ENCODE data around the gene ACKR1. TPM values are rescaled to one million over a fixed set of nuclear protein-coding genes. Genes with fewer than 3 reads are reported as not detected.

Gene ACKR1
- total RNA-seq, 2 experiments from 2014 or later: not detected

- Mint-ChIP-seq H3K27me3 (peaks cover 62% of the 10 kb centered on the region), H3K36me3 (no peaks in the 10 kb centered on the region), H3K9me3 (ENCODE audit: low read depth) (no peaks in the 10 kb centered on the region), H3K4me1 (peaks cover 3% of the 10 kb centered on the region), H3K27ac (no peak overlapping the region), H3K4me3 (no peak overlapping the region)
- DNase-seq: peak; percentile 65
- CTCF ChIA-PET: interaction anchor here (0.6 kb wide), 1 partner anchor 622 kb away, joined by 3 read pairs; no protein-coding TSS in a partner anchor
- peak; percentile 66 for ATAC-seq
Measured at GRCh38 chr1:159177272-159177907, 27.3 kb upstream of the ACKR1 start.

GRCh38 chr1:159179906-159180305, 24.8 kb upstream of the ACKR1 start:
- Mint-ChIP-seq H3K4me3 (no peak overlapping the region), H3K9me3 (ENCODE audit: low read depth) (no peaks in the 10 kb centered on the region), H3K27ac (no peak overlapping the region), H3K27me3 (peaks cover 52% of the 10 kb centered on the region), H3K36me3 (no peaks in the 10 kb centered on the region), H3K4me1 (peaks cover 3% of the 10 kb centered on the region)
- CTCF ChIA-PET: no interaction called here
- DNase-seq (no peak), ATAC-seq (no peak)

- H3K4me1 Mint-ChIP-seq: peaks cover 3% of the 10 kb centered on the region
- ATAC-seq (no peak), DNase-seq (no peak)
- no peaks in the 10 kb centered on the region for H3K9me3 Mint-ChIP-seq (ENCODE audit: low read depth)
- no peak overlapping the region for H3K4me3 Mint-ChIP-seq
- CTCF ChIA-PET: no interaction called here
- H3K27ac Mint-ChIP-seq: no peak overlapping the region
- no peaks in the 10 kb centered on the region for H3K36me3 Mint-ChIP-seq
- peaks cover 54% of the 10 kb centered on the region for H3K27me3 Mint-ChIP-seq
Measured at GRCh38 chr1:159180516-159180915, 24.2 kb upstream of the ACKR1 start.

GRCh38 chr1:159181328-159182024, 23.2 kb upstream of the ACKR1 start:
- Mint-ChIP-seq H3K27me3 (peaks cover 57% of the 10 kb centered on the region), H3K9me3 (ENCODE audit: low read depth) (no peaks in the 10 kb centered on the region), H3K4me3 (no peak overlapping the region), H3K4me1 (peaks cover 3% of the 10 kb centered on the region), H3K27ac (no peak overlapping the region), H3K36me3 (no peaks in the 10 kb centered on the region)
- DNase-seq: no peak
- CTCF ChIA-PET: no interaction called here
- no peak for ATAC-seq

GRCh38 chr1:159184201-159184600, 20.5 kb upstream of the ACKR1 start:
- H3K9me3 Mint-ChIP-seq (ENCODE audit: low read depth): no peaks in the 10 kb centered on the region
- CTCF ChIA-PET: no interaction called here
- no peaks in the 10 kb centered on the region for H3K4me1 Mint-ChIP-seq
- H3K36me3 Mint-ChIP-seq: no peaks in the 10 kb centered on the region
- H3K4me3 Mint-ChIP-seq: no peak overlapping the region
- peaks cover 81% of the 10 kb centered on the region for H3K27me3 Mint-ChIP-seq
- DNase-seq: no peak
- no peak for ATAC-seq
- H3K27ac Mint-ChIP-seq: no peak overlapping the region

GRCh38 chr1:159185121-159185520, 19.6 kb upstream of the ACKR1 start:
- no peaks in the 10 kb centered on the region for H3K9me3 Mint-ChIP-seq (ENCODE audit: low read depth)
- DNase-seq (no peak), ATAC-seq (no peak)
- CTCF ChIA-PET: no interaction called here
- H3K27ac Mint-ChIP-seq: no peak overlapping the region
- no peak overlapping the region for H3K4me3 Mint-ChIP-seq
- H3K36me3 Mint-ChIP-seq: no peaks in the 10 kb centered on the region
- H3K27me3 Mint-ChIP-seq: peaks cover 81% of the 10 kb centered on the region
- no peaks in the 10 kb centered on the region for H3K4me1 Mint-ChIP-seq

GRCh38 chr1:159187033-159187432, 17.6 kb upstream of the ACKR1 start:
- CTCF ChIA-PET: no interaction called here
- Mint-ChIP-seq H3K4me1 (no peaks in the 10 kb centered on the region), H3K4me3 (no peak overlapping the region), H3K27ac (no peak overlapping the region), H3K27me3 (peaks cover 76% of the 10 kb centered on the region), H3K36me3 (no peaks in the 10 kb centered on the region), H3K9me3 (ENCODE audit: low read depth) (no peaks in the 10 kb centered on the region)
- ATAC-seq (no peak), DNase-seq (no peak)

- ATAC-seq: no peak
- H3K9me3 Mint-ChIP-seq (ENCODE audit: low read depth): no peaks in the 10 kb centered on the region
- no peak overlapping the region for H3K27ac Mint-ChIP-seq
- no peaks in the 10 kb centered on the region for H3K4me1 Mint-ChIP-seq
- CTCF ChIA-PET: interaction anchor here (1.1 to 1.5 kb wide), 2 partner anchors 10 to 12 kb away, joined by 3 read pairs; no protein-coding TSS in a partner anchor
- no peaks in the 10 kb centered on the region for H3K36me3 Mint-ChIP-seq
- no peak for DNase-seq
- H3K4me3 Mint-ChIP-seq: no peak overlapping the region
- peaks cover 73% of the 10 kb centered on the region for H3K27me3 Mint-ChIP-seq
Measured at GRCh38 chr1:159187647-159188374, 16.9 kb upstream of the ACKR1 start.

- peak; percentile 39 for ATAC-seq
- Mint-ChIP-seq H3K4me1 (no peaks in the 10 kb centered on the region), H3K27me3 (peaks cover 70% of the 10 kb centered on the region), H3K9me3 (ENCODE audit: low read depth) (no peaks in the 10 kb centered on the region), H3K36me3 (no peaks in the 10 kb centered on the region), H3K4me3 (no peak overlapping the region), H3K27ac (no peak overlapping the region)
- CTCF ChIA-PET: interaction anchor here (1.1 to 1.5 kb wide), 2 partner anchors 10 to 12 kb away, joined by 3 read pairs; no protein-coding TSS in a partner anchor
- no peak for DNase-seq
Measured at GRCh38 chr1:159188375-159188788, 16.3 kb upstream of the ACKR1 start.

- H3K27me3 Mint-ChIP-seq: peaks cover 56% of the 10 kb centered on the region
- CTCF ChIA-PET: no interaction called here
Measured at GRCh38 chr1:159190441-159190840, 14.2 kb upstream of the ACKR1 start.

GRCh38 chr1:159196543-159196942, 8.1 kb upstream of the ACKR1 start:
- DNase-seq: no peak
- H3K9me3 Mint-ChIP-seq (ENCODE audit: low read depth): no peaks in the 10 kb centered on the region
- CTCF ChIA-PET: interaction anchor here (1.2 to 2.4 kb wide), 5 partner anchors 10 to 64 kb away, joined by 3 to 11 read pairs (median 6); no protein-coding TSS in a partner anchor
- H3K36me3 Mint-ChIP-seq: no peaks in the 10 kb centered on the region
- peaks cover 30% of the 10 kb centered on the region for H3K27me3 Mint-ChIP-seq
- H3K4me3 Mint-ChIP-seq: no peak overlapping the region
- H3K4me1 Mint-ChIP-seq: peaks cover 3% of the 10 kb centered on the region
- no peak for ATAC-seq
- H3K27ac Mint-ChIP-seq: no peak overlapping the region

More at GRCh38 chr1:159190441-159190840, 14.2 kb upstream of the ACKR1 start:
- H3K4me3 Mint-ChIP-seq: no peak overlapping the region
- ATAC-seq (no peak), DNase-seq (no peak)
- no peaks in the 10 kb centered on the region for H3K9me3 Mint-ChIP-seq (ENCODE audit: low read depth)
- H3K27ac Mint-ChIP-seq: no peak overlapping the region
- H3K4me1 Mint-ChIP-seq: no peaks in the 10 kb centered on the region
- no peaks in the 10 kb centered on the region for H3K36me3 Mint-ChIP-seq

- CTCF ChIA-PET: interaction anchor here (0.6 to 2.4 kb wide), 9 partner anchors 10 to 65 kb away, joined by 3 to 17 read pairs (median 4); no protein-coding TSS in a partner anchor
- H3K27me3 Mint-ChIP-seq: peaks cover 34% of the 10 kb centered on the region
- H3K4me3 Mint-ChIP-seq: no peak overlapping the region
- H3K4me1 Mint-ChIP-seq: peaks cover 3% of the 10 kb centered on the region
- H3K36me3 Mint-ChIP-seq: no peaks in the 10 kb centered on the region
- no peak overlapping the region for H3K27ac Mint-ChIP-seq
- DNase-seq: peak; percentile 68
- no peaks in the 10 kb centered on the region for H3K9me3 Mint-ChIP-seq (ENCODE audit: low read depth)
- ATAC-seq: peak; percentile 65
Measured at GRCh38 chr1:159197561-159198557, 6.8 kb upstream of the ACKR1 start.
